HG03558 (cell line): ENCODE results near the gene ZBTB8B.

Source experiments
- ATAC-seq: cut with Tn5 transposase; IDR thresholded peaks from one replicate; pipeline ENCODE4 v1.9.1; 2021; ENCODE audit warnings: moderate number of reproducible peaks; ENCODE audit not compliant: unreplicated experiment; ENCODE audit errors: extremely low read depth

The ZBTB8B gene

GRCh38 chr1:32501865-32502264 is 37.0 kb downstream of the ZBTB8B start:
- no peak for ATAC-seq

- ATAC-seq, result no peak
Measured at GRCh38 chr1:32503153-32503552, 38.3 kb downstream of the ZBTB8B start.

DNA sequence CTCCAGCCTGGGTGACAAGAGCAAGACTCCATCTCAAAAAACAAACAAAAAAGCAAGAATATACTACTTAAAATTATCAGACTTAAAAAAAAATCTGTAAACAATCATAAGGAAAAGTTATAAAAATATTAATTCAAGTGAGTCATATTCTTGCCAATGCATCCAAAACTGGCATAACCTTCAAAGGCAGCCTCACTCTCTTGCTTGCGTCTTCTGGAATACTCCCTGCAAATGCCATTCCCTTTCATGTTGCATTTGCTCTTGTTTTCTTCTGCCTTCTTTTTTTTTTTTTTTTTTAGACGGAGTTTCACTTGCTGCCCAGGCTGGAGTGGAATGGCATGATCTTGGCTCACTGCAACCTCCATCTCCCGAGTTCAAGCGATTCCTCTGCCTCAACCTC is 42.1 kb downstream of the ZBTB8B start:
- no peak for ATAC-seq

DNA sequence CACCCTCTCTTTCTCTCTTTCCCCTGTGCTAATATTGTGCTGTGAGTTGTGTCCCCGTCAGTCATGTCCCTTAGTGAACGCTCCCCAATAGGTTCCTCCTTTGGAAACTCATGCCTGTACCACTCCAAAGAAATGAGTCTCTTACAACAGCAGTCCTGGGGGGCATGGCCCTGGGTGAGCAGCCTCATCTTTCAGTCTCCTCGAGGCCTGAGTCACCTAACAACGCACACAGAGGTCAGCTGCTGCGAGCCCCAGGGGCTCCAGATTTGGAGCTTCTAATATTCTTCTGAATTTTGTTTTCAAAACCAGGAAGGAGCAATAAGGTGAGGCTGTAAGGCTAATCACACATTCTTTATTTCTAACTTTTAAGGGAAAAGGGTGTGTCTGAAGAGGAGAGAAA is 43.9 kb downstream of the ZBTB8B start:
- ATAC-seq, result no peak

DNA sequence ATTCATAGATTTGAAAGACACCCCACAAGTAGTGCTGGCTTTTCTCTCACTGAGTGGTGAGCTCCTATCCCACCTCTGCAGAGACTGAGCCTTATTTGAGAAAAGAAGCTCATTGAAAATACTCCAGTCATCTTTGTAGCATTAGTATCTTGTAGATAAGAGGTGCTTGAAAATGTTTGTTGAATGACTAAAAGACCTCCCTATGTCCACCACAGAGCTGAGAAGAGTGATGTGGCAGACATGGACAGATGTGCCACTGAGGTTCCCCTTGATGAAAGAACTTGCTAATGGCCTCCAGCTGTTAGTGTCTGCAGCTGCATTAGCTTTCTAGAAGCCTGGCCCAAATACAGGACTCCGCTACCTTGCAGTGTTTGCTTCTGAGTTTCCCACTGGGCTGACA is 45.1 kb downstream of the ZBTB8B start:
- ATAC-seq, result no peak
